ENCODE data around the gene STK32B. TPM values are rescaled to one million over a fixed set of nuclear protein-coding genes. Genes with fewer than 3 reads are reported as not detected.

The STK32B gene
- total RNA-seq, result 0.50 and 1.1 TPM in 2 replicates

DNA sequence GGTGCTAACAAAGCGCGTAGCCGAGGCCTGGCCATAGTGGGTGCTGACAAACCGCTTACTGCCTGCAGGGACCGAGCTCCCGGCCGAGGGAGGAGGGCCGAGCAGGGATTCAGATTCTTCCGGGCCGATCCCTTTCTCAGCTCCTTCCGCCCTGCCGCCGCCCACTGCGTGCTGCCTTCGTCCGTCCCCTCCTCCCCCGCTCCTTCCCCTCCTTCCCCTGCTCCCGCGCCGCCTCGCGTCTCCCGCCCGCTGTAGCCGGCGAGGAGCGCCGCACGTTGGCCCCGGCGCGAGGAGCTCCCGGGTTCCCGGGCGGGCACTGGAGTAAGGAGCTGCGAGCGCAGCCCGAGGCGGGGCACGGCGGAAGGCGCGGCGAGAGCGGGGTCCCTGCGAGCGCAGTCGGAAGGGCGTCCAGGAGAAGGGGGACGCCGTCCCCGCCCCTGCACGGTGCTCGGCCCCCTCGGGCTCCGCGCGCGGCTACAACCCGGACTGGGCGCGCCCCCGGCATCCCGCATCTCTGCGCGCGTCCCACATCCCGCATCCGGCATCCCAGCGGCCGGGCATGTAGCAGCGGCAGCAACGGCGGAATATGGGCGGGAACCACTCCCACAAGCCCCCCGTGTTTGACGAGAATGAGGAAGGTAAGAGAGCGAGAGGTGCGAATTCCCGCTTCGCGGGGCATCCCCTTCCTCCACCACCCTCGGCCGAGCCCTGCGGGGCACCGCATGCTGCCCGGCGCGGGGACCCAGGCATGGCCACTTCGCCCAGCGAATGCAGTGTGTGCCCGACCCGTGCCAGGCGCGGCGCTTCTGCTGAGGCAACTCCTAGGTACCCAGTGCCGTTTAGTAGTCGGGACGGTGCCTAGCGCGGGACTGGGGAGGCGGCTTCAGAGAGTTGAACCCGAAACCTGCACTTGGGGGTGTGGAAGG, at the start of gene STK32B:
Gene STK32B, plus strand, starts transcription at position 203 of the 926 bp plus-strand sequence.

DNA sequence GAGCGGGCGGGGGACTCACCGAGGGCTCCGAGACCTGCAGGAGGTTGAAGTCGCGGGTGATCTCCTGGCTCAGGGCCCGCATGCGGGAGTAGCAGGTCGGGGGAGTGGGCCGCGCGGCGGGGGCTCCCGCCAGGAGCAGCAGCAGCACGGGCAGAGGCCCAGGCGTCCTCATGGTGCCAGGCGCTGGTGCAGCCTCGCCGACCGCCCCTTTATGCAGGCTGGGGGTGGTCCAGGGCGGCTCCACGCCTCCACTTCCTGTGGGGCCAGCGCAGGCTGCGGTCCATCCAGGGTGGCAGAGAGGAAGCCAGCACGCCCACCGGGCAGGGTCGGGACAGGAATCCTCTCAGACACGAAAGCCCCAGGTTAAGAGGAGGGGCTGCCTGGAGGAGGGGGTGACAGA, 32.0 kb upstream of the STK32B start, which contains the start of gene CYTL1:
Gene CYTL1, minus strand, starts transcription at position 185 of the 400 bp plus-strand sequence. Its CDS starts 13 bp downstream, at position 172.

Other genes starting within 250 kb of the STK32B start
- gene MSX1, start 191.8 kb upstream of the STK32B start, total RNA-seq, result 18.1 and 26.1 TPM in 2 replicates
- 0.12 TPM in 1 of 2 replicates, not detected in the other for gene CYTL1, start 32.0 kb upstream of the STK32B start, total RNA-seq